Body of pancreas (tissue), 4 donors: Measurements from ENCODE around the gene ARID3A.
A peak's percentile ranks its signal among the peaks of the same experiment; 100 is the strongest.

Source experiments
- POLR2A ChIP-seq, 3 donors: fragments of 450-650 bp; IDR thresholded peaks; one replicate each; pipeline ENCODE4 v1.6.1; 2016; ENCODE audit warnings: antibody characterized with exemption in 3 of 3, mild to moderate bottlenecking in 2 of 3
- TF ChIP-seq, protein P1 (sequence below), 7 experiments: fragments of 450-650 bp in 4 of 7; fragments of 200-600 bp in 3 of 7; sonication (generic) in 3 of 7; IDR thresholded peaks; one replicate each; pipeline ENCODE4 v1.5.1; 2016 to 2019; ENCODE audit warnings: antibody characterized with exemption in 7 of 7

DNA sequence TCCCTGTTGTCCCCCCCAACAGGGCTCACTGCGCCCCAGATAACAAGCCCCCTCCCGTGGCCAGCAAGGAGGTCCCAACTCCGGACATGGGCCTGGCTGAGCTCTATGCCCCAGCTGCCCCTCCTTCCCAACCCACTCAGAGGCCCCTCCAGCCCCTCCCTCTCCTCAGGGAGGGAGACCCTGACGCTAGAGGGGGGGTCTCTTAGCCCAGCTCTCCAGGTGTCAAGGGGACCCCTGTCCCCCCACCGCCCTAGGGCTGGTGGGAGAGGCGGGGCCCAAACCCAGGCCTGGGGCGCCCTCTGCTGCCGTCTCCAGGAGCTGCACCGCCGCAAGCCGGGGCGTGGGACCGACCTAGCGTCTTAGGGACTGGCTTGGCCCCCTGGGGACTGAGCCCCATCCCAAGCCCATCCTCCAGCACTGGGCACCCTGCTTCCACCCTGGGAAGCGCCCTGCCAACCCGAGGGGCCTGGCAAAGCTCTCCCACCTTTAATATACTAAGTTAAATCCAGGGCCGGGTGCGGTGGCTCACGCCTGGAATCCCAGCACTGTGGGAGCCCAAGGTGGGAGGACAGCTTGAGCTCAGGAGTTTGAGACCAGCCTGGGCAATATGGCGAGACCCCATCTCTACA, 75.8 kb downstream of the ARID3A start:
- TF ChIP-seq, protein P1, sequence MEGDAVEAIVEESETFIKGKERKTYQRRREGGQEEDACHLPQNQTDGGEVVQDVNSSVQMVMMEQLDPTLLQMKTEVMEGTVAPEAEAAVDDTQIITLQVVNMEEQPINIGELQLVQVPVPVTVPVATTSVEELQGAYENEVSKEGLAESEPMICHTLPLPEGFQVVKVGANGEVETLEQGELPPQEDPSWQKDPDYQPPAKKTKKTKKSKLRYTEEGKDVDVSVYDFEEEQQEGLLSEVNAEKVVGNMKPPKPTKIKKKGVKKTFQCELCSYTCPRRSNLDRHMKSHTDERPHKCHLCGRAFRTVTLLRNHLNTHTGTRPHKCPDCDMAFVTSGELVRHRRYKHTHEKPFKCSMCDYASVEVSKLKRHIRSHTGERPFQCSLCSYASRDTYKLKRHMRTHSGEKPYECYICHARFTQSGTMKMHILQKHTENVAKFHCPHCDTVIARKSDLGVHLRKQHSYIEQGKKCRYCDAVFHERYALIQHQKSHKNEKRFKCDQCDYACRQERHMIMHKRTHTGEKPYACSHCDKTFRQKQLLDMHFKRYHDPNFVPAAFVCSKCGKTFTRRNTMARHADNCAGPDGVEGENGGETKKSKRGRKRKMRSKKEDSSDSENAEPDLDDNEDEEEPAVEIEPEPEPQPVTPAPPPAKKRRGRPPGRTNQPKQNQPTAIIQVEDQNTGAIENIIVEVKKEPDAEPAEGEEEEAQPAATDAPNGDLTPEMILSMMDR (IDR thresholded peaks at IDR 0.05), result peak; percentile 76 to 96 (median 83)
- no peak for TF ChIP-seq POLR2A (IDR thresholded peaks at IDR 0.05)
